GM18508 (cell line): ENCODE measurements around the gene SP4.
A peak's percentile ranks its signal among the peaks of the same experiment; 100 is the strongest.

ENCODE experiments used
- ATAC-seq: cut with Tn5 transposase; IDR thresholded peaks from one replicate; pipeline ENCODE4 v1.9.1; 2021; ENCODE audit warnings: moderate number of reproducible peaks; ENCODE audit not compliant: insufficient read depth, unreplicated experiment

Gene SP4

GRCh38 chr7:21427871-21428658 lies at the start of gene SP4:
Gene SP4, plus strand, starts transcription at chr7:21428083. Its CDS starts 169 bp downstream, at chr7:21428252.
- ATAC-seq: peak; percentile 54

DNA sequence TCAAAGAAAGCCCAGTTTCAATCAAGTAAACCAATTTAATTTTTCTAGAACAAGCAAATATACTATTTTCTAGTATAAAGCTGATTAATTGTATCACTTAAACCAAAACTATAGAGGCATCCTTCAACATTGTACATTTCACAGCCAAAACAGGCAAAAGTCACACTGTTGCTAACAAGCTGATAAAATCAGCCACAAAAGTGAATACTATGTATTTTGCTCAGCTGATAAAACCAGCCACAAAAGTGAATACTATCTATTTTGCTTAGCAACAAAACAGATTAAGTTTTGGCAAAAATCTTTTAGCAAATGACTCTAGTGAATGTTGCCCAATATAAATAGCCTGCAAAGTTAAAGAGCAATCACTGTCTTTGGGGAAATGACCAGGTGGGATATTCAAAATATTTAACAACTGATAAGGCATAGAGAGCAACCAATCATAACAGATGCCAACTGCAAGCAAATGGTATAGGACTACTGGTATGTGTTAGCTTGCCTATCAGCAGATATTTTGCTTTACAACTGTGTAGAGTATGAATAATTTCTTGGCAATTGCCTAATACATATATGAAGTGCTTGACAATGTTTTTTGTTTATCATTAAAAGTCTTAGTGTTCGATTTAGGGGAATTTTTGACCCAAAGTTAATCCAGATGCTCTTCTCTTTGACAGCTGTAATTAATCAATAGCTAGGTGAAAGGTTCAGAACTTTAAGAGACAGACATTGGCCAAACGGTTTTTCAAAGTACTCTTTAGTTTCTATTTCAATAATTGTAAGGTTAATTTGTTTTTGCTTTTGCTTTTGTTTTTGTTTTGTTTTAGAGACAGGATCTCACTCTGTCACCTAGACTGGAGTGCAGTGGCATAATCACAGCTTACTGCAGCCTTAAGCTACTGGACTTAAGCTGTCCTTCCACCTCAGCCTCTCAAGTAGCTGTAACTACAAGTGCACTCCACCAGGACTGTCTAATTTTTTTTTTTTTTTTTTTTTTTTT lies 44.4 kb upstream of the SP4 start:
- ATAC-seq: peak; percentile 82

GRCh38 chr7:21393937-21394336 lies 33.9 kb upstream of the SP4 start:
- ATAC-seq: no peak

DNA sequence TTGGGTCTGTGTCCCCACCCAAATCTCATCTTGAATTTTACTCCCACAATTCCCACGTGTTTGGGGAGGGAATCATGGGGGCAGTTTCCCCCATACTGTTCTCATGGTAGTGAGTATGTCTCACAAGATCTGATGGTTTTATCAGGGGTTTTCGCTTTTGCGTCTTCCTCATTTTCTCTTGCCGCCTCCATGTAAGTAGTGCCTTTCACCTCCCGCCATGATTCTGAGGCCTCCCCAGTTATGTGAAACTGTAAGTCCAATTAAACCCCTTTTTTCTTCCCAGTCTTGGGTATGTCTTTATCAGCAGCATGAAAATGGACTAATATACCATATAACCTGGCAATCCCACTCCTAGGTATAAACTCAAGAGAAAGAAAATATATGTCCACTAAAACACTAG lies 25.9 kb upstream of the SP4 start:
- no peak for ATAC-seq

- ATAC-seq: no peak
Measured at GRCh38 chr7:21407796-21408480, 19.9 kb upstream of the SP4 start.

GRCh38 chr7:21408481-21408820 lies 19.4 kb upstream of the SP4 start:
- no peak for ATAC-seq

DNA sequence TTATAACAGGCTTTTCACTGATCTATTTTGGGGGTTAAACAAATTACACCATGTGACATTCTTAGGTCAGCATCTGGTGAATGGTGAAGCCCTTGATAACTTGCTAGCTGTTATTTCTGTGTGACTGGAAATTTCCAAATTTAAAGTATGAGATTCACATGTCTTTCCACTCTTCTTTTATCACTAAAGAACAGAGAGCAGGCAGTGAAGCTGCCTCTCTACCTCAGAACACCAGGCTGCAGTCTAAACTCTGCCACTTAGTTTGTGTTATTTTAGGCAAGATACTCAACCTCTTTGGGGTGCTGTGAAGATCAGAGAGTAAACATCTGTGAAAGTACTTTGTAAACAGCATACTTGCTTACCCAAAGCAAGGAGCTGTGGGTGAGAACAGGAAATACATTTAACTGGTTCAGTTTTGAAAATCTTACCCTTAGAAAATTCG lies 15.5 kb upstream of the SP4 start:
- no peak for ATAC-seq

- no peak for ATAC-seq
Measured at GRCh38 chr7:21412957-21413356, 14.9 kb upstream of the SP4 start.

DNA sequence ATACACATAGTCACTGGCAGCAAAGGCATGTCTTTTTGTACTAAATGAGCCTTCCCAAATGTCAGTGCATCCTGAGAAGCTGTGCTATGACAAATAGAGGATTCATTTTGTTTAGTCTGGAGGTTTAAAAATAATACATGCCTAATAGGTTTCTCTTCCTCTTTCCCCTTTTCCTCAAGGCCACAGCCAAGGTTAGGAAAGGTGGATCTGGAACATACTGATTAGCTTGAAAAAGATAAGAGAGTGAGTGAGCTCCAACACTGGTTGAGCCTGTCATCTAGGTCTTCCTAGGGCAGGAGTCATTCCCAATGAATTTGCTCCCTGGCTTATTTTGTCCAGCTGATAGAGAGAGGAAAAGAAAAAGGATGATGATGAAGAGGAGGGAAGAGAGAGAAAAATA lies 14.4 kb upstream of the SP4 start:
- ATAC-seq: no peak

DNA sequence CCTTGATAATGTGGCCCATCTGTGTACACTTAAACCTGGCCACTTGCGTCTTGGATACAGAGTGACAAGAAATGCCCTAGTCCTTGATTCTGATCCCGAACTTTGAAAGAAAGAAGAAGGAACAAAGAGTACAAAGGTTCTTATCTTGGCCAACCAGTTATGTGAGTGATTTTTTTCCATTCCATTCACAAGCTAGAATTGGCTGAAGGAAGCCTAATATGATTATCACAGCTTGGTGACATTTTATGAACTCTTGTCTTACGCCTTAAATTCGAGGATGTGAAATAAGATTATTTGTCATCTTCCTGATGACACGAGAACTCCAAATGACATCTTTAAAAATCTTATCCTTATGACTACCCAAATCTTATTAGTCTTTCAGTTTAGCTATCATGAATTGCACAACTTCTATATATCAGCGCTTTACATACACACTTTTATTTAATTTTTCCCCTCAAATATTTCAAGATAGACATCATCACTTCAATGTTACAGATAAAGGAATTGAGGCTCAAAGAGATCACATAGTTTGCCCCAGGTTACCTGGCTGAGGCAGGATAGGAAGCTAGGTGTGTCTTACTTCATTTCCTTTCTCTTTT lies 13.0 kb upstream of the SP4 start:
- ATAC-seq: no peak

DNA sequence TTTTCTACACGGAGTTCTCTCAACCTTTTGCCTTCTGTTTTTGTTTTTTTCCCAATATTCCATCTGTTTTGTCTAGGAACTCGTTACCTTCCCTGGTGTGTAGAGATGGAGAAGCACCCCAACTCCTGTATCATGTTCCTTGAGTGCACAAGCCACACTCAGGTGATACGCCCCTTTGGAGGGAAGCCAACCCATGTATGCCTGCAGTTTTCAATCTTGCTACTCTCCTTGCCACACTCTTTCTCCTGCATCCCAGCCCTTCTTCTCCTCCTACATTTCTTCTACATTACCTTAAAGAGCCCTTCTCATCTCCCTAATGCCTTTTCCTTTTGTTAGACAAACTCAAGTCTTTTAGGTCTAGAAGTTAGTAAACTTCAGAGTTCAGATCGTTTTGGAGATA lies 10.2 kb upstream of the SP4 start:
- ATAC-seq: no peak

- ATAC-seq: no peak
Measured at GRCh38 chr7:21422751-21423150, 5.1 kb upstream of the SP4 start.

- no peak for ATAC-seq
Measured at GRCh38 chr7:21425290-21425689, 2.6 kb upstream of the SP4 start.

DNA sequence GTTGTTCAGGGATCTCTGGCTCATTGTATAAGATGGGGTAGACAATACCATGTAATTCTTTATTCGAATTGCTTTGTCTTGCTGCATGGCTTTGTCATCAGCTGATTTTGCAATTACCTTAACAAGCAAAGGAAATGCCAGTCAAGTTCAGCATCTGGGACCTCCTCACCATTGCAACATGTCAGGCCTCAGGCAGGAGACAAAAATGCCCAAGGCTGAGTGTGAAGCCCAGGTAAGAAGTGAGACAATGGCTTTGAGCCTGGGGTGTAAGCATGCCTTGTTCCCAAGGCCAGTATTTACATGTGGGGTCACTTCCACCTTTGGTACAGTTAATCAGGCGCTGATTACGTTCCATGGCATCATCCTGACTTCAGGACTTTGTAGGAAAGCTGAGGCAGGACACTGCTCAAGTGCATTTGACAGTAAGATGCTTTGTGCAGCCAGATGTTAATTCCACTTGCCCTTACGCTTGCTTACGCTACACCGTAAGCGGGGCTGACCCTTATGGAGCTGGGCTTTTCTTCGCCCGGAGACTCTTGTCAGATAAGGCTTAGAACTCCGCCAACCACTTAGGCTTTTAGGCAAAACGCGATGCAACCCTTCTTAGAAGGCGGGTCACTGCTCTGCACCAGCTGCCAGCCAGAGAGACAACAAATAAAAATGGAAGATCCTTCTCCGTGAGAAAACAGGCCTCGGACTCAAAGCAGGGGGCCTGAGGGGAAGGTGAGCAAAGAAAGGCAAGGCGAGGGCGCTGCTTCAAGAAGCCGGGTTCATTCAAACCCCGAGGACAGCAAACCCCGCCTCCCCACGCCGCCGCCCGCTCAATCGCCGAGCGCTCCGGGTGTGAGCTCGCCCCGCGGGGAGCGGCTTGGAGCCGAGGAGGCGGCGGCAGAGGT lies 1.3 kb upstream of the SP4 start:
- ATAC-seq: no peak

DNA sequence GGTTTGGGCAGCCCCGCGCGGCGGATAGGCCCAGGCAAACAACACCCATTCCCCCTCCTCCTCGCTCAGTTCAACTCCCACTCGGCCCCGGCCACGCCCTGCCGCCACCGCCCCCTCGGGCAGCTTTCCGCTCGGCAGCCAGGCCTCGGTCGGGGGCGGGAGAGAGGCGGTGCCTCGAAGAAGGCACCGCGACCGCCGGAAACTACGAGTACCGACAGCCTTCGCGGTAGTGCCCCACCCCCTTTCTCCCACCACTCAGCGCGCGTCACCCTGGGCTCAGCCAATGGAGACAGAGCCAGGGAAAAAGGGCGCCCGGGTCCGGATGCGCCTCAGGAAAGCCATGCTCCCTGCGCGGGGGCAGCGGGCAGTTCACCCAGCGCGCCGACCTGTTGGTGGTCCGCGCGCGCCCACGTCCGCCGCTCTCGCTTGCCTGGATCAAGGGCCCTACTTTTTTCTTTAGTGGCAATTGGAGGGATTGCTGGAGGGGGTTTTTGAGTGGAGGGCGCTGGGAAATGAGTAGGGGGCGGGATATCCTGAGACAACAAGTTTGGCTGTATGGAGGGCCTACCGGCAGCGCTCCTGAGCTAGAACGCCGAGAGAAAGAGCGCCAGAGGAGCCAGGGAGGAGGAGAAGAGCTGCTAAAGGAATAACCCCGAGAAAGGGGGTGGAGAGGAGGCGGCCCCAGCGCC lies 557 bp upstream of the SP4 start:
- peak; percentile 78 for ATAC-seq

DNA sequence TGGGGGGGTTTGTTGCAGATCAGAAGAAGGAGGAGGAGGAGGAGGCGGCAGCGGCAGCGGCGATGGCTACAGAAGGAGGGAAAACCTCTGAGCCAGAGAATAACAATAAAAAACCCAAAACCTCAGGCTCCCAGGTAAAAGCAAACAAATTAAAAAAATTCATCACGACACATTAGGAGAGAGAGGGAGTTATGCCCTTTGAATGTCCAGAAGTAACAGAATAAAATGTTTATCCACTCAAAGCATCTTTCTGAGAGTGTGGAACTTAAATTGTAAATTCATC lies 717 bp downstream of the SP4 start:
- no peak for ATAC-seq

GRCh38 chr7:21429021-21429420 lies 1.1 kb downstream of the SP4 start:
- no peak for ATAC-seq

DNA sequence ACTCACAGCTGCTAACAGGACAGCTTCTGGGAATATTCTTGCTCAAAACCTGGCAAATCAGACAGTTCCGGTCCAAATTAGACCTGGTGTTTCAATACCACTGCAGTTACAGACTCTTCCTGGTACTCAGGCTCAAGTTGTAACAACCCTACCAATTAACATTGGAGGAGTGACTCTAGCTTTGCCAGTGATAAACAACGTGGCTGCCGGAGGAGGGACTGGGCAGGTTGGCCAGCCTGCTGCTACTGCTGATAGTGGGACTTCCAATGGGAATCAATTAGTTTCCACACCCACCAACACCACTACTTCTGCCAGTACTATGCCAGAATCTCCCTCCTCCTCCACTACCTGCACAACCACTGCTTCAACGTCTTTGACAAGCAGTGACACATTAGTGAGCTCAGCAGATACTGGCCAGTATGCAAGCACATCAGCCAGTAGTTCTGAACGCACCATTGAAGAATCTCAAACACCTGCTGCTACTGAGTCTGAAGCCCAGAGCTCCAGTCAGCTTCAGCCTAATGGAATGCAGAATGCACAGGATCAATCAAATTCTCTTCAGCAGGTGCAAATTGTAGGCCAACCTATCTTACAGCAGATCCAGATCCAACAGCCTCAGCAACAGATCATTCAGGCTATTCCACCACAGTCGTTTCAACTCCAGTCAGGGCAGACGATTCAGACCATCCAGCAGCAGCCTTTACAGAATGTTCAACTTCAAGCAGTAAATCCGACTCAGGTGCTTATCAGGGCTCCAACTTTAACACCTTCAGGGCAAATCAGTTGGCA lies 2.1 kb downstream of the SP4 start:
- ATAC-seq: no peak
